Measurements from ENCODE around the gene SLC25A18. TPM values are rescaled to one million over a fixed set of nuclear protein-coding genes. Genes with fewer than 3 reads are reported as not detected.

The SLC25A18 gene
- total and polyA plus RNA-seq, 2 of the 8 experiments (the other 6 are each of a cell fraction or from before 2014, with no cell fraction given): 2.8 to 2.9 TPM

DNA sequence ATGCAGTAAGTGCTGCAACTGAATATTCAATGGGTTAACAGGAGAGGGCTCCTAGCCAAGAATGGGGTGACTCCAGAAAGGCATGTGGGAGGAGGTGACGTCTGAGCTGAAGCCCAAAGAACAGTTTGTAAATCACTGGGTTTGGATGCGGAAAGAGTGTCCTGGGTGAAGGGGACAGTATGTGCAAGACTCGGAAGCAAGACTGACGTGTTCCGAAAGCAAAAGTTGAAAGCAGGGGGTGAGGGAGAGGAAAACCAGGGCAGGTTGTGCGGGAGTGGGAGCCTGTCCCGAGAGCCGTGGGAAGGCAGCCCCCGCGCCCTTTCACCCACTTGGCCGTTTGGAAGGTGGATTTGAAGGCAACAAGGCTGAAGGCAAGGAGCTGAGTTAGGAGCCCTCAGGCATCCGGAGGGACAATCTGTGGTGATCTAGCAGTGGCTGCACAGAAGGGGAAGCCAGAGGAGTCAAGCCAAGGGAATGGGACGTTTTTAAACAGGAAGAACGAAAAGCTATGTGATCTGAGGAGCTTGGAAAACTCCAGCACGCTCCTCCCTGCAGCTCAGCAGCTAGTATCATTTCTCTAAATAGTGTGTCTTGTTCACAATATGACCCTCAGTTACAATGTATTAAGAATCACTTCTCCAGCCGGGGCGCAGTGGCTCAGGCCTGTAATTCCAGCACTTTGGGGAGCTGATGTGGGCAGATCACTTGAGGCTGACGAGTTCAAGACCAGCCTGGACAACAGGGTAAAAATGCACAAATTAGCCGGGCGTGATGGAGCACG, 7.7 kb downstream of the SLC25A18 start:
- Histone ChIP-seq H2BK120ac (replicated peaks; ENCODE audit: low read depth, low read length) (no peak overlapping the region), H3K79me1 (ENCODE audit: low read depth, low read length) (no peaks in the 10 kb centered on the region), H3K23me2 (ENCODE audit: low read depth, low read length) (no peaks in the 10 kb centered on the region), H2BK20ac (ENCODE audit: low read length) (no peak overlapping the region), H2BK5ac (ENCODE audit: low read depth, low read length) (0 out of 2 replicates have a peak overlapping the region, but pooled peaks have one; percentile 6), H3K23ac (ENCODE audit: insufficient read length) (no peak overlapping the region), H3K56ac (replicated peaks; ENCODE audit: insufficient read length, low read depth, low read length) (no peak overlapping the region), H3K9me3 (ENCODE audit: insufficient read depth in 2 of 2, low read depth in 1 of 2, low read length in 1 of 2) (no peaks in the 10 kb centered on the region), H3K9ac (replicated peaks in 1 of 4; ENCODE audit: extremely low read depth in 1 of 4, low read depth in 3 of 4, low read length in 3 of 4) (no peak overlapping the region; a peak in 1 of 7 replicates), H4K8ac (ENCODE audit: extremely low read depth, insufficient read depth, low read length) (peak overlapping the region; percentile 28; the same call in 1 of the 2 replicates), H2AK5ac (ENCODE audit: low read depth, low read length) (0 out of 2 replicates have a peak overlapping the region, but pooled peaks have one; percentile 67), H3K36me3 (ENCODE audit: control insufficient read depth in 2 of 4, insufficient read depth in 4 of 4, low read length in 3 of 4) (no peaks in the 10 kb centered on the region), H3K4me1 (replicated peaks in 1 of 4; ENCODE audit: control insufficient read depth in 3 of 4, insufficient read depth in 4 of 4, low read length in 3 of 4) (peaks cover 3 to 8% (median 6%) of the 10 kb centered on the region in 4 experiments; a peak in 5 of 7 replicates), H4K5ac (ENCODE audit: insufficient read length, low read depth, low read length) (no peak overlapping the region), H2BK15ac (ENCODE audit: low read length) (peak overlapping the region; percentile 21; the same call in 1 of the 2 replicates), H3K79me2 (ENCODE audit: control insufficient read depth in 1 of 2, insufficient read depth in 2 of 2, low read length in 2 of 2) (no peaks in the 10 kb centered on the region), H3K4me3 (ENCODE audit: extremely low read depth in 1 of 4, insufficient read depth in 2 of 4, low read depth in 3 of 4, low read length in 4 of 4) (no peak overlapping the region), H3K27me3 (replicated peaks in 1 of 4; ENCODE audit: control insufficient read depth in 3 of 4, extremely low read depth in 1 of 4, insufficient read depth in 3 of 4, low read length in 3 of 4) (no peaks in the 10 kb centered on the region), H3K4me2 (ENCODE audit: insufficient read depth in 1 of 2, low read depth in 2 of 2, low read length in 2 of 2) (no peak overlapping the region), H2BK12ac (ENCODE audit: low read depth, low read length) (peak overlapping the region; percentile 40; the same call in 1 of the 2 replicates), H4K91ac (replicated peaks; ENCODE audit: insufficient read length, low read length) (no peak overlapping the region), H3K4ac (replicated peaks; ENCODE audit: insufficient read length, low read depth, low read length) (no peak overlapping the region), H2AFZ (ENCODE audit: low read length) (no peak overlapping the region; the same call in 1 of the 2 replicates), H3K27ac (ENCODE audit: low read depth, low read length) (peak overlapping the region; percentile 38), H4K20me1 (replicated peaks in 1 of 2; ENCODE audit: control insufficient read depth in 1 of 2, insufficient read depth in 2 of 2, low read length in 2 of 2) (no peaks in the 10 kb centered on the region), H3K18ac (ENCODE audit: extremely low read depth, low read length) (0 out of 2 replicates have a peak overlapping the region, but pooled peaks have one; percentile 26), H3K14ac (ENCODE audit: insufficient read length) (no peak overlapping the region)
- FAIRE-seq: no peak
- DNase-seq (ENCODE audit: low read depth in 1 of 2, low spot score in 2 of 2): no peak
- POLR2A ChIA-PET (ENCODE audit: partially characterized antibody): interaction anchor here (0.7 to 2.0 kb wide), 6 partner anchors 9 to 66 kb away, joined by 3 to 16 read pairs (median 3); no protein-coding TSS in a partner anchor
- CTCF ChIA-PET (ENCODE audit: partially characterized antibody): interaction anchor here (0.7 to 1.7 kb wide), 3 partner anchors 13 to 25 kb away, joined by 3 to 6 read pairs (median 3); no protein-coding TSS in a partner anchor
- no peak for TF ChIP-seq JUN (IDR thresholded peaks at IDR 0.05; ENCODE audit: low read depth, low read length)
- no peak for TF ChIP-seq CBX5 (IDR thresholded peaks at IDR 0.05; ENCODE audit: low read depth, low read length)
- TF ChIP-seq TBP (IDR thresholded peaks at IDR 0.05; ENCODE audit: low read depth, low read length): no peak
- TF ChIP-seq CHD2 (IDR thresholded peaks at IDR 0.05; ENCODE audit: low read length): no peak
- TF ChIP-seq SIX5 (IDR thresholded peaks at IDR 0.05; ENCODE audit: low read depth, low read length): no peak
- no peak for TF ChIP-seq CTBP2 (IDR thresholded peaks at IDR 0.05; ENCODE audit: borderline replicate concordance, insufficient read depth, insufficient read length, low read length)
- TF ChIP-seq NANOG (IDR thresholded peaks at IDR 0.05; ENCODE audit: insufficient read depth, low read depth, low read length, poor library complexity, severe bottlenecking): no peak
- WGBS, 2 experiments (ENCODE audit: extremely low coverage in 1 of 2, insufficient coverage in 1 of 2, insufficient read length in 1 of 2, insufficient replicate concordance in 2 of 2, low coverage in 1 of 2, low lambda C conversion rate in 2 of 2, missing lambda C conversion rate in 1 of 2): 88% methylated on average over 21 of the region's 21 CpGs; no CpG with 5 or more reads in 1 of the 2 experiments
